Stimulated activated CD4-positive, alpha-beta T cell treated with anti-CD3 and anti-CD28 coated beads, Interleukin-4, amount 100 ng/mL, for 48 hours (primary cell): Measurements from ENCODE around the gene BNC2.

Experiments used
- DNase-seq, 2 donors: peaks; one replicate each; pipeline ENCODE4 v3.0.0-alpha.2; 2020; ENCODE audit warnings: low read depth in 2 of 2

The BNC2 gene

GRCh38 chr9:16763946-16764345 is 106.5 kb downstream of the BNC2 start:
- DNase-seq, result no peak

DNA sequence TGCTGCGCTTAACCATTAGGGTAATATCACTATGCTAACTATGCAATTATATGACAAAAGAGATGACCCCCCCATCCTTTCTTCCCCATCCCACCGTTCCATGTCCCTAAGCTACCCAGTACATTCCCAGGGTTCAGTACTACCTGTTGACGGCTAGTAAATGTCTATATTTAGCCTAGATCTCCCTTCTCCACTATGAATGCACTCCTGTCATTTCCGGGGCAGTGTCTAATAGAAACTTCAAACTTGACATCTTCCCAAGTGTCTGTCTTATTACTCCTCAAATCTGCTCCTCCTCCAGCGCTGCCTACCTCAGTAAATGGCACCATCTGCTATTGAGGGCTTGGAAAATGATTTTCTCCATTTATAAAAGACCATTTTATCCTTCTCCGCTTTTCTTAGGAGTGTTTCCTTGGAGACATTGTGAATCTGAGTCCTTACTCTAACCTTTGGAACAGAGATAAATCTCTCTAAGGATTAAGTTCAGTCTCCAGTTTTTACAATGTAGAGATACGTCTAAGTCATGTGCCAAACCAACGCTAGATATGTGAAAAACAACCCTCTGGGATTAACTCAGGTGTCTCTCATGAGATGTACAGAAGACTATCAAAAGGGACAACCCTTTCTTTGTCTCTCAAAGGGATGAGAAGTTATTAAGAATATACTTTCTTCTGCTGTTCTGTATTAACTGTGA is 114.9 kb downstream of the BNC2 start:
- no peak for DNase-seq

DNA sequence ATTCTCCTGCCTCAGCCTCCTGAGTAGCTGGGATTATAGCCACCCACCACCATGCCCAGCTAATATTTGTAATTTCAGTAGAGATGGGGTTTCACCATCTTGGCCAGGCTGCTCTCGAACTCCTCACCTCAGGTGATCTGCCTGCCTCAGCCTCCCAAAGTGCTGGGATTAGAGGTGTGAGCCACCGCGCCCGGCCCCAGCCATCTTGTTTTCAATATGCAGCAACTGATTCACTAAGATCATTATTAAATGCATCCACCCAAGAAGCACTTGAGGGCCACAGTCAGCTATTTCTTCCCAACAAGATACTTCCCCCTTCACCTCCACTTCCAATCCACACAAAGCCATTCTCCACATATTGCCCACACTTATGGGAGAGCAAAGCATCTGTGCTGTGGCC is 115.8 kb downstream of the BNC2 start:
- no peak for DNase-seq

DNA sequence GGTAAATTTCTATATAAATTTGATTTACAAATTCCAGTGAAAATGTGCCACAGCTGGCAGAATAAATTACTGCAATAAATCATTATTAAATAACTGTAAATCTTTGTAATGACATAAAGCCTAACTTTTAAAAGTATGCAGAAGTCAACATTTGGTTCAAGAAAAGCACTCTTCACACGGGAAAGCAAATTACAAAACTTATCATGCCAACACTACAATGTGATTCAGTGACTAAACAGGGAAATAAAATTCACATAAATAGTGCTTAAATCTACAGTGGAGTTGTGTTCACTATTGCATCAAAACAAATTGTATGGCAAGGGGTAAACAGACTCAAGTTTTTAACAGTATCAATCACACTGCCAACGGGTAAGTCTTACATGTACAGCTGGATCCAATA is 117.2 kb downstream of the BNC2 start:
- DNase-seq, result no peak

DNA sequence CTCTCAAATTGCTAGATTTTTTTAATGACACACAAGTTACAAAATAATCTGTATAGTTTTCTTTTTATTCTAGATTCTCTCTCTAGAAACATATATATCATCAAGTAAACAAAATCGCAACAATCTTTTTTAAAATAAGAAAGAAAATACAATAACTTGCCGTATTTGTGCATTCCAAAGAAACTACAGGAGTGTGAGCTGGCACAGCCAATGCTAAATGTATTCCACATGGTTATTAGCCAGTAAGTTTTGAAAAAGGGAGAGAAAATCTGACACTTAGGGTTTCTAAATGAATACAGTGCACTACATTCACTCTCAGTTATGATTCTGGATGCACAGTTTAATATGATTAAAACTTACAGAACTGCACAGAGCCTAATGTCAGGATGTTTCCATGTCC is 117.9 kb downstream of the BNC2 start:
- DNase-seq, result no peak

GRCh38 chr9:16750553-16750952 is 119.9 kb downstream of the BNC2 start:
- DNase-seq, result no peak

DNA sequence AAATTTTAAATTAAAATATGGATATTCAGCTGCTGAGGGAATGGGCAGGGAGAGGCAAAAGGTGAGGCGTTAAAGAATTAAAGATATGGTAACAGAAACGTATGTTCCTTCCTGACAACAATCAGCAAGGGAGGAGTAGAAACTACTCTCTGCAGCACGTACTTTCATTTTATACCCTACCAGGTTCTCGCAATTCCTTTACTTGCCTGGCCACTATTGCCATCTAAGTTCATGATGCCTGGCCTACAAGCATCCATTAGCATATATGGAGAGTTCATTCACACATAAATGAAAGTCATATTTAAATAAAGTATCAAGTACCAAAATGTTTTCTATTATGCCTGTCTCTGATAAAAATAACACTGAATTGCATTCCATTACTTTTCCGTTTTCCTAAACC is 125.1 kb downstream of the BNC2 start:
- no peak for DNase-seq

GRCh38 chr9:16744394-16744793 is 126.1 kb downstream of the BNC2 start:
- no peak for DNase-seq

DNA sequence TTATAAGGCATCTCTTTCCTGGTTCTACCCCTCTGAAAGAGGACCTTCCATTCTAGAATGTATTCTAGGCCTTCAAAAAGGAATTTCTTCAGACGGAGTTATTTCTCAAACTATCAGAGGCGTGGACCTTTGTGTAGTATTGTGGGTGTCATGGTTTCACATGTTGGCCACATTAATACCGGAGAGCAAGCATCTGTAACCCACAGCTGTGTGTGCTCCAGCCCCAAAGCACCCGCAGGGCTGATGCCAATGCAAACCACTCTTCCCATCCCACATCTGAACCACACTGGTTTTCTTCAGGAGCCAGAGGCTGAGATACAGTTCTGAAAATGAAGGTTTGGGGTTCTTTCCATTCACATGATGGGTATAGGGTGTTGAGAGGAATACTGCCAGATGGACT is 127.1 kb downstream of the BNC2 start:
- DNase-seq, result no peak

DNA sequence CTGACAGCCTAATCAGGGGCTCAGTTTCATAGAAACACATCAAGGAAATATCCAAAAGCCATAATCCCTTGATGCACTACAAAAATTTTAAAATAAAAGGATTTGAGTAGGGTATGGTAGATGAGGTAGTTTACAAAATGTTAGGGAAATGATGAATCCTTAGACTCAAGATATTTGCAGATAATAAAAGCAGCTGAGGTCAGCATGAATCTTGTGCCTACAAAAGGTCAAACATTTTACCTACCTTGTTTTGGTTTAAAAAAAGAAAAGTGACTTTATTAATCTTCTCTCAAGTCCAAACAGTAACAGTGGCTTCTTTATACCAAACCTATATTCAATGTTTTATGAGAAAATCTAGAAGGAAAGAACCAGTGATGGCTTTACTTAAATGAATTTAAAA is 135.5 kb downstream of the BNC2 start:
- DNase-seq, result no peak

- no peak for DNase-seq
These were observed 137.9 kb downstream of the BNC2 start for GRCh38 chr9:16732546-16732945.

GRCh38 chr9:16730162-16730561 is 140.3 kb downstream of the BNC2 start:
- no peak for DNase-seq

GRCh38 chr9:16729651-16730050 is 140.8 kb downstream of the BNC2 start:
- DNase-seq, result no peak

- no peak for DNase-seq
These were observed 142.3 kb downstream of the BNC2 start for GRCh38 chr9:16728137-16728508.

DNA sequence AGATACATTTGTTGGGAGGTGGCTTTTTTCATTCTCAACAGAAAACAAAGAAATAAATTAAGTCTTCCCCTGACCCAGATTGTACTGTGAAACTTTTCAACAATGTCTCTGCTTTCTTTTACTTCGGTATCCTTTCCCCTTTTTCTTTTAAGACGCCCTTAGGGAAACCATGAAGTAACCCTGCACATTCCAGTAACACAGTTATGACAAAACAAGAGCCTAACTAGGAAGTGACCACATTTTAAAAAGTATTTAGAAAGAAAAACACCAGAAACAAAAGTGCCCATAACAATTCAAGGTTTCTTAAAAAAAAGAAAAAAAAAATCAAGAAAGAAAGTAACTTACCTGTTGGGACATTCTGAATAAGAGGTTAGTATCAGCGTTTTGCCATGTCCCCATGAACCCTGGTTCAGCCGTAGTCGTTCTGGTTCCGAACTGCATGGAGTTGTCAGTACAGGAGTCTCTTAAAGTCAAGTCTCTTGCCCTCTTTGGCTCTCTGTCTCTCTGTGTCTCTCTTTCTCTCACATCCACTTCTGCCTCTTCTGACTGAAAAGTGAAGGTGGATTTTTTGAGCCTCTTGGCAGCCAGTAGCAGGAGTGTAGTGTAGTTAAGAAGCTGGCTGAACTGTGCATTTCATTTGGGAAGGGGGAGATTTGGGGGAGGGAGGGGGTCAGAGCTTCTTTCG is 142.9 kb downstream of the BNC2 start:
- DNase-seq, result no peak

DNA sequence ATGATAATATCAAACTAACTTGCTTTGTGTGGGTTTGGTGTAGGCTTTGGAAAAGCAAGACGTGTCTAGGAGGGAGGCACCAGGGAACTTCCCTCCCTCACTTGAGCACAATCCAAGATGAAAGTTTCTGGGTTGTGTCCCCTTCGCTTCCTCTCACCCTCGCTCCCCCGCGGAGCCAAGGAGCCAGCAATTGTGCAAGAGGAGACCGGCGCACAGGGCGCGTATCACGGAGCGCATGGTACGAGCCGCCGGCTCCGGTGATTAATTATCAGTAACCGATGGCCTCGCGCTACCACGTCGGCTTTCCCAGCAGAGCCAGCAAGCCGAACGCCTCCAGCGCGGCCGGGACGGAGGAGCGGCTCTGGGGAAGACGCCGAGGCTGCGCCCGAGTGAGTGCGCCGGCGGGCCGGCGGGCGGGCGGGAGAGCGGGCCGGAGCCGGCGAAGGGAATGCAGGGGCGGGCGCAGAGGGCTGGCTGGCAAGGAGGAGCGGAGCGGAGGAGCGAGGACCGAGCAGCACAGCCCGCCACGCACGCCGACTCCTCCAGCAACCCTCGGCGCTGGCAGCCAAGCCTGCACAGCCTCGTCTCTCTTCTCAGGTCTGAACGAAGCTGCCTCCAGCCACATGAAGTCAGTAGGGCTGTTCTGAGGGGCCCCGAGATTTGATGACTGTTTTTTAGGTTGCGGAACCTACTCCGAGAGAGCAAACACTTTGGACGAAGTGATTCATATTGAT is 143.6 kb downstream of the BNC2 start:
- DNase-seq, result no peak

DNA sequence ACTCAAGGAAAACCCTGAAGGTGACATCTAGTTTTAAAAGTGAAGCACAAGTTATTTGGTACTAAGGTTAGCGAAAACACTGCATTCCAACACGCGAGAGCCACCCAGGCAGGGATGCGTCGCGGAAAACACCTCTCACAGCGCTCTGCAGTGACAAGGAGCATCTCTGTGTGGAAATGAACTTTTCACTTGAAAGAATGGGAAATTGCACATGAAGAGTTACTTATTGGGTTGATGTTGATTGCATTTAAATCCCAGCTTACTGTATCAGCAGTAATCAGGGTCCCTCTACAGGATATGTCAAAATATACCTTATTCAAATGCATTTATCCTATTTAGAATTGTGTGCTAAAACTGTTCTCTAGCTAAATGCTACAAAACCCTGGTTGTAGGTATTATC is 144.4 kb downstream of the BNC2 start:
- DNase-seq, result no peak

GRCh38 chr9:16725066-16725465 is 145.4 kb downstream of the BNC2 start:
- no peak for DNase-seq

- DNase-seq, result no peak
These were observed 148.5 kb downstream of the BNC2 start for GRCh38 chr9:16721972-16722371.

DNA sequence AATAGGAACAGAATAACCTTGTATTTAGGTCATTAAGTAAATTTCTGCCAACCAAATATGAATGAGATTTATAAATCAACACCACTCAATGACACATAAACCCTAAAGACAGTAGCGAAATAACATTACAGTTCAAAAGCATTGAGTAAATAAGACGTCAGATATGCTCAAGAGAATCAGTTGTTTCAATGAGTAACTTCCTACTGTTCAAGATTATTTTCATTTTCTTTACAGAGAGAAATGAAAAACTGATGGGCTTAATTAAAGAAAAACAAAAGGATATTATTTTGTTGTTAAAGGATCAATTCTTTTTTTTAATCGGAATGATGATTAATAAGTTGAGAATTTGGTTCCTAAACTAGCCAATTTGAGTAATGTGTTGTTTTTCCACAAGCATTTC is 150.1 kb downstream of the BNC2 start:
- no peak for DNase-seq

- DNase-seq, result no peak
These were observed 150.5 kb downstream of the BNC2 start for GRCh38 chr9:16719921-16720320.

DNA sequence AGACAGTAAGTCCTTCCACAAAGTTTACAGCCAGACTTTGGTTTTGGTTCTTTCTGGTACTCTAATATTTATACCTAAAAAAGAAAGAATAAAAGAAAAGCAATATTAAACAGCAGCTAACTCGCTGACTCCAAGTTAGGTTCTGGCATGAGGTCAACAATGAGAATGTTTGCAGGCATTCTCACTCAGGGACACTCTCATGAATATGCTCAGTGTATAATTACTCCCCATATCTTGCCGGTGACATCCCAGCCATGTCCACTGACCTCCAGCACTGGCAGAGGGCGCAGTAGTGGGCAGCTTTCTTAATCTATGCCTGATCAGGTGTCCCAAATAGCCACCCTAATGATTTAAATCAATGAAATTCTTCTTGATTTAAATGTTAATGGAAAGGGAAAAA is 151.5 kb downstream of the BNC2 start:
- no peak for DNase-seq

DNA sequence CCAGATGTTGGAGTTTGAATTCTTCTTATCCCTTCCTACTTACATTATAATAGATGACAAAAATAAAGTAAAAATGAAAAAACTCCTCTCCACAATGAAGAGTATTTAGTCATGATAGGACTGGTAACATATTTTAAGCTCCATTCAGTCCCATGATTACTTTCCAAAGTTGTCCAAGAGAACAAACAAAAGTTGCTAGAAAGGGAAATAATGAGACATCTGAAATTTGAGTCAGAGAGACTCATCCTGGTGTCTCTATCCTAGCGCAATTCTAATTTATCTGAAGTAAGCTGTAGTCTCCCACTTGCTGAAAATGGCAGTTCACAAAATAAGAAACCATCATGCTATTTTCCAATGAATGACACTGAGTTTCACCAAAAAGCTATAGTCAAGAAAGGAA is 152.2 kb downstream of the BNC2 start:
- DNase-seq, result no peak
